ENCODE data around the gene DIAPH2.

- no peak for TF ChIP-seq POLR2A (IDR thresholded peaks at IDR 0.05)
- TF ChIP-seq, protein P1, sequence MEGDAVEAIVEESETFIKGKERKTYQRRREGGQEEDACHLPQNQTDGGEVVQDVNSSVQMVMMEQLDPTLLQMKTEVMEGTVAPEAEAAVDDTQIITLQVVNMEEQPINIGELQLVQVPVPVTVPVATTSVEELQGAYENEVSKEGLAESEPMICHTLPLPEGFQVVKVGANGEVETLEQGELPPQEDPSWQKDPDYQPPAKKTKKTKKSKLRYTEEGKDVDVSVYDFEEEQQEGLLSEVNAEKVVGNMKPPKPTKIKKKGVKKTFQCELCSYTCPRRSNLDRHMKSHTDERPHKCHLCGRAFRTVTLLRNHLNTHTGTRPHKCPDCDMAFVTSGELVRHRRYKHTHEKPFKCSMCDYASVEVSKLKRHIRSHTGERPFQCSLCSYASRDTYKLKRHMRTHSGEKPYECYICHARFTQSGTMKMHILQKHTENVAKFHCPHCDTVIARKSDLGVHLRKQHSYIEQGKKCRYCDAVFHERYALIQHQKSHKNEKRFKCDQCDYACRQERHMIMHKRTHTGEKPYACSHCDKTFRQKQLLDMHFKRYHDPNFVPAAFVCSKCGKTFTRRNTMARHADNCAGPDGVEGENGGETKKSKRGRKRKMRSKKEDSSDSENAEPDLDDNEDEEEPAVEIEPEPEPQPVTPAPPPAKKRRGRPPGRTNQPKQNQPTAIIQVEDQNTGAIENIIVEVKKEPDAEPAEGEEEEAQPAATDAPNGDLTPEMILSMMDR (IDR thresholded peaks at IDR 0.05): no peak
These were observed 762.7 kb downstream of the DIAPH2 start for GRCh38 chrX:97447306-97447705.
